Colonic mucosa (tissue), 4 donors: ENCODE measurements around the gene CALD1. TPM values are rescaled to one million over a fixed set of nuclear protein-coding genes. Genes with fewer than 3 reads are reported as not detected.

Experiments
- DNase-seq: peaks from one replicate; pipeline ENCODE4 v3.0.0-alpha.2; 2020
- H3K27ac ChIP-seq: fragments of 200-600 bp; one replicate; pipeline ENCODE4 v1.8.0; 2021
- H3K27me3 ChIP-seq: fragments of 200-600 bp; one replicate; pipeline ENCODE4 v1.8.0; 2021
- H3K36me3 ChIP-seq: fragments of 200-600 bp; one replicate; pipeline ENCODE4 v1.8.0; 2021
- H3K4me1 ChIP-seq: fragments of 200-600 bp; one replicate; pipeline ENCODE4 v1.8.0; 2021; ENCODE audit warnings: mild to moderate bottlenecking
- H3K4me3 ChIP-seq: fragments of 200-600 bp; one replicate; pipeline ENCODE4 v1.8.0; 2021
- H3K9ac ChIP-seq, 2 donors: one replicate each; pipeline ENCODE4 v1.7.0; 2013; ENCODE audit warnings: control low read depth in 2 of 2, low read depth in 2 of 2, low read length in 2 of 2
- H3K9me3 ChIP-seq: fragments of 200-600 bp; one replicate; pipeline ENCODE4 v1.8.0; 2021
- intact Hi-C: fragments of 100-400 bp; cut with DNase I; formaldehyde crosslinking; loops from one replicate; pipeline ENCODE4 v1.14.1; 2022
- total RNA-seq, 2 donors: library from RNA; stranded (reverse); fragmentation: NEBNext Ultra II Directional in 1 of 2; extraction: Animal tissue kit (Norgen Biotek cat#: 25700) in 1 of 2; gene quantifications; one replicate each; pipeline ENCODE4 v1.2.1, GENCODE V29; 2021
- TF ChIP-seq, protein P1 (sequence below): fragments of 200-600 bp; IDR thresholded peaks from one replicate; pipeline ENCODE4 v1.8.0; 2022; ENCODE audit warnings: antibody characterized with exemption, mild to moderate bottlenecking
- donor health status: healthy.
- donor health status: DM: no; HTN: no; CAD: no.
- donor health status: DM: no; HTN: no; CAD: no.

Gene CALD1
- total RNA-seq, 2 donors from 2014 or later, result 27.4 to 193 TPM

DNA sequence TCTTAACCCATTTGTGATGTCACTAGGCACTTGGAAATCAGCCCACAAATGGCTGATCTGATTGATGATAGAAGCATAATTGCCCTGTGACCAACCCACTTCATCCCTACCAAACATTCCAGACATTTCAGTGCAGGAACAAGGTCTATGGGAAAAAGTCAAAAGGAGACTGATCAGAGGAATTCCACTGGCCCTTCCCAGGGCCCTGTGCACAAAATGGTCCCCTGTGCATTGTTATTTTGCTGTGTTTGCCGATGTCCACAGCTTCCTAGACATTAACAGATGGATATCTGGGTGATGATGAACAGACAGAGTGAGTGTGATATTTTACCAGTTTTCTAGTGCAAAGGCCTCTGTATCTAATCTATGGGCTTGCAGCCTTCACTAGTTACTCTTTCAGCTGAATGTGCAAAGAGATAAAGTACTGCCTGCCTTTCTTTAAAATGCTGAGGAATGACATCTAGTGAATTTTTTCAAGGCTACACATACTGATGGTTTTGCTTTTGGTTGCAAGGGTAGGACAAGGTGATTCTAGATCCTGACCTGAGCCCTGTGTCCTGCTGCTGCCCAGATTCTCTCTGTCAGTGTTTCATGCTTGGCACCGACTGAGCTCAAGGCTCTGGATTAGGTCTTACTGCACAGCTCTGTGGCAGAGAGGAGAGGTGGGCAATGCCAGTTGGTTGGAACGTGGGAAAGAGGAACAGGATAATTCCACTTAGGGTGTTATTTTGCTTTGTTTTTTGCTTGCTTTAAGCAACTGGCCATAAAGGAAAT, 55.4 kb downstream of the CALD1 start:
- intact Hi-C loops, result no loop called here
- no peak for DNase-seq
- no peaks in the 10 kb centered on the region for H3K9me3 ChIP-seq
- TF ChIP-seq, protein P1, sequence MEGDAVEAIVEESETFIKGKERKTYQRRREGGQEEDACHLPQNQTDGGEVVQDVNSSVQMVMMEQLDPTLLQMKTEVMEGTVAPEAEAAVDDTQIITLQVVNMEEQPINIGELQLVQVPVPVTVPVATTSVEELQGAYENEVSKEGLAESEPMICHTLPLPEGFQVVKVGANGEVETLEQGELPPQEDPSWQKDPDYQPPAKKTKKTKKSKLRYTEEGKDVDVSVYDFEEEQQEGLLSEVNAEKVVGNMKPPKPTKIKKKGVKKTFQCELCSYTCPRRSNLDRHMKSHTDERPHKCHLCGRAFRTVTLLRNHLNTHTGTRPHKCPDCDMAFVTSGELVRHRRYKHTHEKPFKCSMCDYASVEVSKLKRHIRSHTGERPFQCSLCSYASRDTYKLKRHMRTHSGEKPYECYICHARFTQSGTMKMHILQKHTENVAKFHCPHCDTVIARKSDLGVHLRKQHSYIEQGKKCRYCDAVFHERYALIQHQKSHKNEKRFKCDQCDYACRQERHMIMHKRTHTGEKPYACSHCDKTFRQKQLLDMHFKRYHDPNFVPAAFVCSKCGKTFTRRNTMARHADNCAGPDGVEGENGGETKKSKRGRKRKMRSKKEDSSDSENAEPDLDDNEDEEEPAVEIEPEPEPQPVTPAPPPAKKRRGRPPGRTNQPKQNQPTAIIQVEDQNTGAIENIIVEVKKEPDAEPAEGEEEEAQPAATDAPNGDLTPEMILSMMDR, result no peak
- no peaks in the 10 kb centered on the region for H3K27me3 ChIP-seq
- H3K4me1 ChIP-seq, result no peaks in the 10 kb centered on the region
- H3K9ac ChIP-seq, result no peak overlapping the region
- H3K27ac ChIP-seq, result no peak overlapping the region
- H3K36me3 ChIP-seq, result no peaks in the 10 kb centered on the region
- H3K4me3 ChIP-seq, result no peak overlapping the region

DNA sequence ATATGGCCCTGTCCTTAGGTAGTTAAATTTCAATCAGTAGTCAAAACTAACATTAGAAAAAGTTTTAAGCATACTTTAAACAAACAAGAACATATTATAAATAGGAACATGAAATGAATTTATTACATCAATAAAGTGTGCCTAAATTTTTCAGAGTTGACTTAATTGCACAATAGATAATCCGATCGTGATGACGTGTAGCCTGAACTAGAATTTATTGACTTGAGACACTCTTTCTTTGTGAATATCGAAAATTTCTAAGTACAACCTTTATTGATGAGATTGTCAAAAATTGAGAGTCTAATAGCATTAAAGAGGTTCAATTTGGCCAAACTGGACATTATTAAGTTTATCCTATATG, 56.0 kb downstream of the CALD1 start:
- Histone ChIP-seq H3K27me3 (no peaks in the 10 kb centered on the region), H3K4me1 (no peaks in the 10 kb centered on the region), H3K36me3 (no peaks in the 10 kb centered on the region), H3K9ac (no peak overlapping the region), H3K27ac (no peak overlapping the region), H3K4me3 (no peak overlapping the region), H3K9me3 (no peaks in the 10 kb centered on the region)
- TF ChIP-seq, protein P1, result no peak
- no peak for DNase-seq
- intact Hi-C loops, result no loop called here

DNA sequence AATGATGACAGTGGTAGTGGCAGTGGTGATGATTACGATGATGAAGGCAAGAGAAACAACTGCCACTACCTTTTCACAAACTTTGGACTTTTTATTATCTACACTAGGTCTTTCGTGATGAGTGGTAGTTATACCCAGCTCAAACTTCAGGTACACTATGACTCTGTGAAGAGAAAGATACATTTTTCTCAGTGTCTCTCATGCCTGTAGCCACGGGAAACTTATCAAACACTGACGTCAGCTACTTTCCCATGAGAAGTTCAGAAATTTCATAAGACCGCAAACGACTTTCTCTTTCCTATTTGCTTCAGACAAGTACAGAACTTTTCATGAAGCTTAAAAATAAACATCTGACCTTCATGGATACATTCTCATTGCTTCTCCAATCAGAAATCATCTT, 57.0 kb downstream of the CALD1 start:
- H3K36me3 ChIP-seq, result no peaks in the 10 kb centered on the region
- no peak overlapping the region for H3K4me3 ChIP-seq
- H3K9ac ChIP-seq, result no peak overlapping the region
- intact Hi-C loops, result no loop called here
- no peak for DNase-seq
- H3K27me3 ChIP-seq, result no peaks in the 10 kb centered on the region
- H3K27ac ChIP-seq, result no peak overlapping the region
- no peaks in the 10 kb centered on the region for H3K9me3 ChIP-seq
- H3K4me1 ChIP-seq, result no peaks in the 10 kb centered on the region
- TF ChIP-seq, protein P1, result no peak

DNA sequence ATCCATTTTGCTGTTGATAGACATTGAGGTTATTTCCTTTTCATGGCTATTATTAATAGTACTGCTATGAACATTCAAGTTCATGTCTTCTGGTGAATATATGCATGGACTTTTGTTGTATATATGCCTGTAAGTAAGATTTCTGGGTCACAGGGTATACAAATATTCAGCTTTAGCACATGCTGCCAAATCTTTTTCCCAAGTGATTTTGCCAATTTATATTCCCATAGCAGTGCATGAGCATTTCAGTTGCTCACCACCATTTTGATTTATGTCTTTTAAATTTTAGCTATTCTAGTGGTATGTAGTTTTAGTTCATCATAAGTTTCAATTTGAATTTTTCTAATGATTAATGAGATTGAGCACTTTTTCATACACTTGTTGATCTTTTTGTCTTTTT, 59.9 kb downstream of the CALD1 start:
- no peak overlapping the region for H3K27ac ChIP-seq

GRCh38 chr7:134842062-134842461, 62.6 kb downstream of the CALD1 start:
- TF ChIP-seq, protein P1, result no peak
- Histone ChIP-seq H3K27me3 (no peaks in the 10 kb centered on the region), H3K4me3 (no peak overlapping the region), H3K9ac (no peak overlapping the region), H3K36me3 (no peaks in the 10 kb centered on the region), H3K4me1 (no peaks in the 10 kb centered on the region), H3K27ac (no peak overlapping the region), H3K9me3 (no peaks in the 10 kb centered on the region)
- intact Hi-C loops, result no loop called here
- DNase-seq, result no peak

More for the DNA sequence above, 59.9 kb downstream of the CALD1 start:
- H3K4me3 ChIP-seq, result no peak overlapping the region
- no peaks in the 10 kb centered on the region for H3K36me3 ChIP-seq
- DNase-seq, result no peak
- TF ChIP-seq, protein P1, result no peak
- no peaks in the 10 kb centered on the region for H3K9me3 ChIP-seq
- H3K4me1 ChIP-seq, result no peaks in the 10 kb centered on the region
- intact Hi-C loops, result no loop called here
- H3K9ac ChIP-seq, result no peak overlapping the region
- H3K27me3 ChIP-seq, result no peaks in the 10 kb centered on the region
